ENCODE measurements around the gene CCDC85B.

GRCh38 chr11:65868076-65868667 lies 22.3 kb upstream of the CCDC85B start:
- TF ChIP-seq CTCF (IDR thresholded peaks at IDR 0.05): no peak
- no peak for TF ChIP-seq EP300 (IDR thresholded peaks at IDR 0.05; ENCODE audit: low read depth)
- TF ChIP-seq POLR2A (IDR thresholded peaks at IDR 0.05): no peak
- no peak for TF ChIP-seq POLR2AphosphoS5 (IDR thresholded peaks at IDR 0.05)
